K562 (cell line): Measurements from ENCODE around the gene TDRD5. TPM values are rescaled to one million over a fixed set of nuclear protein-coding genes. Genes with fewer than 3 reads are reported as not detected.

Experiments
- ATAC-seq: fragments of 200-7000 bp; cut with Tn5 transposase; 3 replicates; pipeline ENCODE4 v1.9.1; 2020; ENCODE audit warnings: moderate library complexity
- BruUV-seq: library from RNA; stranded (reverse); fragments of 400-500 nt; replicated peaks from 2 replicates; lab custom pipeline; 2021; lab: Mats Ljungman, UMichigan
- CTCF ChIA-PET: fragments of 300-600 bp; formaldehyde crosslinking; extraction: SDS; loops from one replicate; lab custom pipeline; 2021; ENCODE audit warnings: low intra/inter-chr PET ratio; lab: Yijun Ruan, JAX
- POLR2A ChIA-PET: fragments of 300-600, 350-650 bp; sonication (Branson Sonifier 250); formaldehyde crosslinking; extraction: SDS; loops from one replicate; lab custom pipeline; 2021; ENCODE audit warnings: antibody characterized with exemption, inconsistent platforms; lab: Yijun Ruan, JAX
- DNase-seq, 4 experiments: peaks; one replicate each; pipeline versions ENCODE4 v3.0.0 to v3.0.0-alpha.2; 2011 to 2018; ENCODE audit warnings: low spot score in 3 of 4, mixed read lengths in 3 of 4; ENCODE audit errors: extremely low read depth in 1 of 4
- FAIRE-seq: peaks from 2 replicates; lab custom pipeline; 2011; peaks lifted over from hg19 to GRCh38; lab: Jason Lieb, UNC
- H2AFZ ChIP-seq: 2 replicates; pipeline ENCODE4 v1.6.0; 2011; ENCODE audit warnings: low read depth, low read length, control low read depth, inconsistent platforms
- H3K27ac ChIP-seq: fragments of 200-600 bp; 3 replicates; pipeline ENCODE4 v1.8.0; 2011; ENCODE audit warnings: low read depth, mild to moderate bottlenecking, control low read depth, inconsistent platforms, low read length, moderate library complexity, mixed read lengths; ENCODE audit errors: extremely low read depth
- H3K27me3 ChIP-seq, 2 experiments: fragments of 300-600 bp in 1 of 2; 2 replicates in 1 of 2; 3 replicates in 1 of 2; pipeline versions ENCODE4 v1.6.0 to v1.8.0; 2011; ENCODE audit warnings: inconsistent platforms in 2 of 2, low read length in 2 of 2, mild to moderate bottlenecking in 1 of 2, mixed read lengths in 1 of 2, moderate library complexity in 1 of 2; ENCODE audit not compliant: control insufficient read depth in 2 of 2, insufficient read depth in 2 of 2
- H3K36me3 ChIP-seq: fragments of 300-600 bp; 3 replicates; pipeline ENCODE4 v1.8.0; 2011; ENCODE audit warnings: mild to moderate bottlenecking, low read length, inconsistent platforms; ENCODE audit not compliant: control insufficient read depth, insufficient read depth
- H3K4me1 ChIP-seq, 2 experiments: fragments of 200-600 bp in 1 of 2; replicated peaks in 1 of 2; 2 replicates in 1 of 2; 3 replicates in 1 of 2; pipeline versions ENCODE4 v1.5.1 to v1.8.0; 2011; ENCODE audit warnings: inconsistent platforms in 2 of 2, low read length in 2 of 2, mild to moderate bottlenecking in 1 of 2, mixed read lengths in 1 of 2, moderate library complexity in 1 of 2; ENCODE audit not compliant: control insufficient read depth in 2 of 2, insufficient read depth in 2 of 2
- H3K4me2 ChIP-seq: 2 replicates; pipeline ENCODE4 v1.6.1; 2011; ENCODE audit warnings: low read length, control low read depth, inconsistent platforms, mixed read lengths; ENCODE audit not compliant: insufficient read depth
- H3K4me3 ChIP-seq: fragments of 200-600 bp; sonication (generic), shearing (Covaris generic); 2 replicates; pipeline ENCODE4 v1.5.1; 2016; ENCODE audit warnings: control low read depth, inconsistent platforms
- H3K79me2 ChIP-seq: fragments of 200-600 bp; 3 replicates; pipeline ENCODE4 v1.8.0; 2011; ENCODE audit warnings: low read length, inconsistent platforms; ENCODE audit not compliant: control insufficient read depth, insufficient read depth
- H3K9ac ChIP-seq, 2 experiments: 2 replicates each; pipeline versions ENCODE4 v1.6.0 to v1.6.1; 2011; ENCODE audit warnings: low read depth in 2 of 2, low read length in 2 of 2, control low read depth in 1 of 2, inconsistent platforms in 1 of 2, mild to moderate bottlenecking in 1 of 2, mixed read lengths in 1 of 2; ENCODE audit not compliant: insufficient read depth in 1 of 2
- H3K9me1 ChIP-seq: one replicate; pipeline ENCODE4 v1.6.0; 2011; ENCODE audit warnings: inconsistent platforms, mild to moderate bottlenecking, low read length, moderate library complexity; ENCODE audit not compliant: control insufficient read depth, insufficient read depth
- H3K9me3 ChIP-seq: replicated peaks from 2 replicates; pipeline ENCODE4 v1.5.1; 2011; ENCODE audit warnings: low read depth, low read length, inconsistent platforms; ENCODE audit not compliant: control insufficient read depth, insufficient read depth
- H4K20me1 ChIP-seq: replicated peaks from 2 replicates; pipeline ENCODE4 v1.6.1; 2011; ENCODE audit warnings: low read length, inconsistent platforms, mixed read lengths; ENCODE audit not compliant: control insufficient read depth, insufficient read depth
- CSDE1 ChIP-seq, 2 experiments: fragments of 450-650 bp; IDR thresholded peaks; 2 replicates each; pipeline ENCODE4 v1.6.1; 2016; ENCODE audit warnings: mild to moderate bottlenecking in 1 of 2
- DDX20 ChIP-seq: fragments of 450-650 bp; IDR thresholded peaks from 2 replicates; pipeline ENCODE4 v1.6.1; 2016; ENCODE audit warnings: missing genetic modification characterization, low read depth, mild to moderate bottlenecking, missing compliant biosample characterization, moderate library complexity
- HNRNPUL1 ChIP-seq: fragments of 200-400 bp; formaldehyde crosslinking; IDR thresholded peaks from 2 replicates; pipeline ENCODE4 v1.6.1; 2017; ENCODE audit warnings: low read length
- ILF3 ChIP-seq: fragments of 450-650 bp; IDR thresholded peaks from 2 replicates; pipeline ENCODE4 v1.6.1; 2018; ENCODE audit warnings: antibody characterized with exemption, mild to moderate bottlenecking, moderate library complexity, borderline replicate concordance
- MAFF ChIP-seq: IDR thresholded peaks from 2 replicates; pipeline ENCODE4 v1.6.1; 2012; ENCODE audit warnings: low read length, improper control_type of control experiment
- PCBP2 ChIP-seq: fragments of 200-400 bp; formaldehyde crosslinking; IDR thresholded peaks from 2 replicates; pipeline ENCODE4 v1.6.1; 2018; ENCODE audit warnings: low read length, low read depth, mild to moderate bottlenecking, moderate library complexity; ENCODE audit not compliant: poor library complexity, severe bottlenecking
- PHB2 ChIP-seq: fragments of 450-650 bp; IDR thresholded peaks from 2 replicates; pipeline ENCODE4 v1.6.1; 2017; ENCODE audit warnings: low read depth
- PHF8 ChIP-seq: fragments of 200-600 bp; sonication (generic); IDR thresholded peaks from 2 replicates; pipeline ENCODE4 v1.6.1; 2012; ENCODE audit warnings: mixed run types, mild to moderate bottlenecking, inconsistent platforms, low read length, moderate library complexity, borderline replicate concordance
- SIX5 ChIP-seq, 2 experiments: IDR thresholded peaks; 2 replicates each; pipeline ENCODE4 v1.6.1; 2011; ENCODE audit warnings: low read length in 2 of 2, borderline replicate concordance in 1 of 2, low read depth in 1 of 2, mild to moderate bottlenecking in 1 of 2, moderate library complexity in 1 of 2; ENCODE audit not compliant: insufficient read depth in 1 of 2
- SMAD4 ChIP-seq: fragments of 250-450 bp; sonication (Bioruptor Pico); conservative IDR thresholded peaks from 2 replicates; pipeline ENCODE4 v1.8.0; 2021; ENCODE audit warnings: inconsistent platforms, mild to moderate bottlenecking, moderate library complexity
- SREBF2 ChIP-seq: sonication (generic); formaldehyde crosslinking; IDR thresholded peaks from 2 replicates; pipeline ENCODE4 v1.4.0; 2020; ENCODE audit warnings: mild to moderate bottlenecking, missing genetic modification reagents
- SUPT5H ChIP-seq: fragments of 450-650 bp; IDR thresholded peaks from 2 replicates; pipeline ENCODE4 v1.6.1; 2016
- ZBTB7A ChIP-seq: IDR thresholded peaks from 2 replicates; pipeline ENCODE4 v1.6.1; 2011; ENCODE audit warnings: low read depth, mild to moderate bottlenecking, low read length, moderate library complexity, borderline replicate concordance; ENCODE audit not compliant: control insufficient read depth
- ZMIZ1 ChIP-seq, 2 experiments: fragments of 150-350 bp in 1 of 2; IDR thresholded peaks; 2 replicates each; pipeline ENCODE4 v1.6.1; 2012 to 2016; ENCODE audit warnings: low read depth in 2 of 2, low read length in 2 of 2, mild to moderate bottlenecking in 1 of 2, moderate library complexity in 1 of 2
- ZNF197 ChIP-seq: fragments of 200-800 bp; sonication (Bioruptor generic); IDR thresholded peaks from 2 replicates; pipeline ENCODE4 v1.6.1; 2016; ENCODE audit warnings: low read depth, missing genetic modification characterization, missing compliant biosample characterization
- ZNF232 ChIP-seq: sonication (generic); formaldehyde crosslinking; IDR thresholded peaks from 2 replicates; pipeline ENCODE4 v1.8.0; 2022; ENCODE audit warnings: mild to moderate bottlenecking, missing genetic modification reagents
- in situ Hi-C: fragments of 300-500 bp; cut with MboI; formaldehyde crosslinking; loops from 4 replicates; pipeline ENCODE4 v1.15.0; 2018; ENCODE audit warnings: inconsistent platforms, mixed read lengths
- intact Hi-C: fragments of 100-400 bp; cut with micrococcal nuclease; formaldehyde crosslinking; loops from 2 replicates; pipeline ENCODE4 v1.14.2; 2022
- polyA plus RNA-seq, 8 experiments: library from polyadenylated mRNA; depleted of rRNA in 4 of 8; stranded (reverse) in 5 of 8; unstranded in 3 of 8; fragments of >200 nt; fragmentation: Nextera tagmentation in 2 of 8; fragmentation: Illumina TruSeq in 1 of 8; extraction: Ambion mirVana in 2 of 8; extraction: Trizol in 1 of 8; gene quantifications; 2 replicates each; pipeline versions ENCODE4 v1.2.1 to v1.2.3, GENCODE V29; 2011 to 2014; ENCODE audit warnings: inconsistent platforms in 1 of 8, missing spikeins in 1 of 8
- total RNA-seq, 7 experiments: library from RNA; depleted of rRNA in 6 of 7; stranded (reverse); fragments of >200 nt in 6 of 7; fragmentation: Illumina TruSeq in 2 of 7; extraction: Trizol in 2 of 7; gene quantifications; 2 replicates each; pipeline versions ENCODE4 v1.2.1 to v1.2.3, GENCODE V29; 2011 to 2021; ENCODE audit warnings: low replicate concordance in 1 of 7

The TDRD5 gene
- total and polyA plus RNA-seq, 9 of the 15 experiments (the other 6 are each of a cell fraction or from before 2014, with no cell fraction given) = 0.04 to 0.57 (median 0.26) TPM; not detected in 1

- H3K9ac ChIP-seq = no peak overlapping the region
- DNase-seq (no peak), FAIRE-seq (no peak), ATAC-seq (no peak)
- H3K79me2 ChIP-seq = no peaks in the 10 kb centered on the region
- H3K4me3 ChIP-seq = no peak overlapping the region
- no peaks in the 10 kb centered on the region for H3K4me1 ChIP-seq
- H4K20me1 ChIP-seq = no peaks in the 10 kb centered on the region
- no peaks in the 10 kb centered on the region for H3K9me1 ChIP-seq
- H3K27me3 ChIP-seq = no peaks in the 10 kb centered on the region
- intact Hi-C loops (no loop called here), in situ Hi-C loops (no loop called here)
- no peaks in the 10 kb centered on the region for H3K9me3 ChIP-seq
- POLR2A ChIA-PET = no interaction called here
- H3K36me3 ChIP-seq = no peaks in the 10 kb centered on the region
- BruUV-seq = no TSS peak
- no peak overlapping the region for H3K4me2 ChIP-seq
- no peak overlapping the region for H3K27ac ChIP-seq
- H2AFZ ChIP-seq = no peak overlapping the region
- CTCF ChIA-PET = no interaction called here
- no peak for TF ChIP-seq CSDE1 (IDR thresholded peaks at IDR 0.05)
- no peak for TF ChIP-seq ZNF232 (CRISPR knock-in tag)
- no peak for TF ChIP-seq SREBF2 (CRISPR knock-in tag)
- no peak for TF ChIP-seq PHF8
- no peak for TF ChIP-seq PHB2
- no peak for TF ChIP-seq SIX5 (IDR thresholded peaks at IDR 0.05; ENCODE audit: borderline replicate concordance in 1 of 2, insufficient read depth in 1 of 2, low read depth in 1 of 2, low read length in 2 of 2)
- TF ChIP-seq SUPT5H = no peak
- no peak for TF ChIP-seq MAFF
- TF ChIP-seq PCBP2 = no peak
- TF ChIP-seq SMAD4 = no peak
- no peak for TF ChIP-seq ZMIZ1 (IDR thresholded peaks at IDR 0.05; ENCODE audit: low read depth in 2 of 2, low read length in 2 of 2)
- TF ChIP-seq ZNF197 = no peak
- TF ChIP-seq ZBTB7A = no peak
- no peak for TF ChIP-seq HNRNPUL1
- TF ChIP-seq DDX20 (tag) = no peak
- no peak for TF ChIP-seq ILF3
These were observed 69.4 kb downstream of the TDRD5 start for GRCh38 chr1:179661018-179661417.
